GM20000 (cell line): ENCODE results near the gene AMBP.

Experiments
- DNase-seq: peaks from one replicate; pipeline ENCODE4 v3.0.0; 2012; ENCODE audit warnings: low spot score
- CTCF ChIP-seq: IDR thresholded peaks from 2 replicates; pipeline ENCODE4 v1.5.1; 2012; ENCODE audit warnings: mild to moderate bottlenecking, control low read depth; ENCODE audit errors: extremely low read depth, missing control alignments

Gene AMBP

DNA sequence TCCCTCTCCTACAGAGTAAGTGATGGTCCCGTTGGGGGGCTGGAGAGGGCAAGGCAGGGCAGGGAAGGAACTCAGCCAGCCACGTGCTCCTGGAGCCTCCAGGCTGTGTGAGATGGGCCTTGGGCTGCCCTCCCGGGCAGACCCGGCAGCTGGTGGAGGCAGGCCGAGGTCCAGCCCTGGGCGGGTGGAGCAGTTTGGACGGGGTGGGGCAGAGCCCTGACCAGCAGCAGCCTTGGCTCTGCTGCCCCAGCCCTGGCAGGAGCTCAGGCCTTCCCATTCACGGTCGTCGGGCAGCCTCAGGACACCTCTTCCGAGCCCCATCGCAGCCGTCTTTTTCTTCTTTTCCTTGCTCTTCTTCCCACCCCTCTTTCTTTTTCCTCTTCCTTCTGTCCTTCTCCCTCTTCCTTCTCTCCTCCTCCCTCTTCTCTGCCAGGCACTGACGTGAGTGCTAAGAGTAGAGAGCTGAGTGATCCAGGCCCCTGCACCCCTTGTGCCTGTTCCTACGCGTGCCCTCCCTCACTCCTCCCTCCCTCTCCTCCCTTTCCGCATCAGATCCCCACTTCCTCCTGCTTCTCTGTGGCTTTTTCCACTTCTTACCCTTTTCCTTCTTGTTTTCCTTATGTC is 42.8 kb downstream of the AMBP start:
- TF ChIP-seq CTCF, result no peak
- DNase-seq, result no peak

- TF ChIP-seq CTCF, result no peak
- DNase-seq, result no peak
Measured at GRCh38 chr9:114034661-114035062, 43.4 kb downstream of the AMBP start.

DNA sequence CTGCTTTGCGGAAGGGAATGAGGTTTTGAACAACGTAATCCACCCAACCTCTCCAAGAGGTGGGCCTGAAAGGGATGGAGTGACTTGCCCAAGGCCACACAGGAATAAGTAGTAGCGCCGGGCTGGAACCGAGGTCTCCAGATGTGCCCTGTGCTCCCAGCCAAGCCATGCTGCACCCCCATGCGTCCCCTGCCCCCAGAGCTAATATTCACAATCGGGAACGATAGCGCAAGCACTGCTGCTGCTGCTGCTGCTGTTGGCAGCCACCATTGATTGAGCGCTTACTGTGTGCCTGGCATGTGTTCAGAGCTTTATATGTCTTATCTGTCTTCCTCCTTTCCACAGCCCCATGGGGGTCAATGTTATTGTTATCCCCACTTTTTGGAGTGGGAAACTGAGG is 43.9 kb downstream of the AMBP start:
- TF ChIP-seq CTCF, result no peak
- DNase-seq, result peak; percentile 7

DNA sequence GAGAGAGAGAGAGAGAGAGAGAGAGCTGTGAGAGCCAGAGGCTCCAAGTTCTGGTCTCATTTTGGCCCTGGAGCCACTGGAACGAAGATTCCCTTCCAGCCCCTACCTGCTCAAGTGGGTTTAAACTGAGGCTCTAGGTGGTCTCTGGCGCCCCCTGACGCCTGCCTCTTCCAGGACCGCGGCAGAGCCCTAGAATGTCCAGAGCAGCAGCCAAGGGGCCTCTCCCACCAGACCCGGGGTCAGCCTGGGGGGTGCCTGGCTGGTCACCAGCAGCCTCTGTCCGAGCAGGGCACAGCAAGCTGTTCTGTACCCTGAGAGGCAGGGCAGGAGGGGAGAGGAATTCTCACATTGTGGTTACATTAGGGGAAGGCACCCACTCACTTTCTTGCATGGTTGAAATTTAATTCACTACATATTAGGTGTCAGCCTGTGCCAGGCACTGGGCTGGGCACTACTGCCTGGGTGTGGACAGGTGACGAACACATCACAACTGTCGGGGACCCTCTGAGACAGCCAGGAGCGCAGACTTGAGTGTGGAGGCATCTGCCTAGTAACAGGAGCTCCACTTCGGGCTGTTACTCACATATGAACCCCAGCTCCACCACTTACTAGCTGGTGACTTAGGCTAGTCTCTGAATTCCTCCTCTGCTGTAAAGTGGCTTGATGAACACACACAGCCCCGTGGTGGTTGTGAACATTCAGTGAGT is 44.5 kb downstream of the AMBP start:
- TF ChIP-seq CTCF, result no peak
- no peak for DNase-seq

DNA sequence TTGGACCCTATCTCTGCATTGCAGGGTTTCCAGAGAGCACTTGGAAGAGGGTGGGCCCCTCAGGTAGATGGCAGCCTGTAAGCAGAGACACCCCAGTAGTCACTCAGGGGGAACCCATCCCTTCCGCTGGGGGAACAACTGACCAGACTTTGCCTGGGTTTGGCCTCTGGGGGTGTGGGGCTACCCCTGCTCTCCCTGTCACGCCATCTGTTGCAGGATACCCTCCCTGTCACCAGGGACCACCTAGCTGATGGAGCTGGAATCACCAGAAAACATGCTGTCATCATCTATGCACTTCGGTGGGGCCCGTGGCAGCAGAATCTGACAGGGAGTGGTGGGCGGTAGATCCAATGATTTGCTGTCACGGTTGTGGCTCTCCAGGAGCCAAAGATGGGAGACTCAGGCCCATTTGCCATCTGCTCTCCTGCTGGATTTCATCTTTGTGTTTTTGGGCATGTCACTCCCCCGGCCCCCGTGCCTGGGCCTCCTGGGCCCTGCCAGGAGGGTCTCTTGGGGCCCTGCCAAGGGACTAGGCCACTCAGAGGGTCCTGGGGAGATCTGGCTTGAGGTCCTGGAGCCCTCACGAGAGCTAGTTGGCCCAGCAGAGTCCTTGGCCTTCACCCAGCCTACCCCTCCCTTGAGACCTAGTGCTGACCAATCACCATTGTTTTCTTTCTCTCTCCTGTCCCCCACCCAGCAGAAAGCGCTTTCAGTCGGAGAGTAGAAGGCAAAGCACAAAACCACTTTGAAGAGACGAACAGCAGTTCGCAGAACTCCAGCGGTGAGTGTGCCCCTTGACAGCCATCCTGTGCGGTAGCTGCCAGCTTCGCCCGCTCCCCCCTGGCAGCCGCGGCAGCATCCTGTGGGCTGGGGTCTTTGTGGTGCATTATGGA is 45.9 kb downstream of the AMBP start:
- no peak for TF ChIP-seq CTCF

GRCh38 chr9:114031037-114031630 is 47.0 kb downstream of the AMBP start:
- no peak for DNase-seq
- no peak for TF ChIP-seq CTCF

More for the DNA sequence above, 45.9 kb downstream of the AMBP start:
- no peak for DNase-seq
